PC-9 (cell line): ENCODE measurements around the gene COL15A1. TPM values are rescaled to one million over a fixed set of nuclear protein-coding genes. Genes with fewer than 3 reads are reported as not detected.

Experiments used
- BruUV-seq: library from RNA; stranded (reverse); fragments of 400-500 nt; replicated peaks from 2 replicates; lab custom pipeline; 2021; lab: Mats Ljungman, UMichigan
- CTCF ChIA-PET: fragments of 300-600 bp; sonication (Branson Sonifier 250); formaldehyde crosslinking; loops from one replicate; lab custom pipeline; 2022; ENCODE audit warnings: antibody characterized with exemption; lab: Charles Lee
- POLR2A ChIA-PET: fragments of 300-600 bp; sonication (Branson Sonifier 250); formaldehyde crosslinking; loops from one replicate; lab custom pipeline; 2022; ENCODE audit warnings: antibody characterized with exemption; ENCODE audit not compliant: unreplicated experiment; lab: Charles Lee
- DNase-seq, 2 experiments: peaks; one replicate each; pipeline versions ENCODE4 v3.0.0 to v3.0.0-alpha.2; 2015 to 2022; ENCODE audit warnings: mixed read lengths in 1 of 2
- H2AFZ ChIP-seq: fragments of 200-600 bp; sonication (generic); 2 replicates; pipeline ENCODE4 v1.8.1; 2017; ENCODE audit warnings: antibody characterized with exemption
- H3F3A ChIP-seq: fragments of 200-600 bp; sonication (generic); 2 replicates; pipeline ENCODE4 v1.8.1; 2017; ENCODE audit warnings: antibody characterized with exemption, mild to moderate bottlenecking, low read depth; ENCODE audit not compliant: insufficient read depth
- H3K27ac ChIP-seq: fragments of 200-600 bp; sonication (generic); 2 replicates; pipeline ENCODE4 v1.6.1; 2016; ENCODE audit warnings: mixed run types
- H3K27me3 ChIP-seq: fragments of 200-600 bp; sonication (generic); 2 replicates; pipeline ENCODE4 v1.6.1; 2016; ENCODE audit warnings: low read depth, mixed run types; ENCODE audit not compliant: insufficient read depth
- H3K36me3 ChIP-seq: fragments of 200-600 bp; sonication (generic); 2 replicates; pipeline ENCODE4 v1.6.1; 2016; ENCODE audit warnings: low read depth, mixed run types
- H3K4me1 ChIP-seq: fragments of 200-600 bp; sonication (generic); replicated peaks from 2 replicates; pipeline ENCODE4 v1.6.1; 2016; ENCODE audit warnings: mixed run types; ENCODE audit not compliant: insufficient read depth
- H3K4me2 ChIP-seq: fragments of 200-600 bp; sonication (generic); 2 replicates; pipeline ENCODE4 v1.6.1; 2017; ENCODE audit warnings: mixed run types
- H3K4me3 ChIP-seq: fragments of 200-600 bp; sonication (generic); 2 replicates; pipeline ENCODE4 v1.6.1; 2016; ENCODE audit warnings: mixed run types
- H3K79me2 ChIP-seq: fragments of 200-600 bp; sonication (generic); 2 replicates; pipeline ENCODE4 v1.6.1; 2017; ENCODE audit warnings: low read depth, mixed run types
- H3K9me2 ChIP-seq: fragments of 200-600 bp; sonication (generic); 2 replicates; pipeline ENCODE4 v1.8.1; 2017; ENCODE audit warnings: mild to moderate bottlenecking; ENCODE audit not compliant: insufficient read depth
- H3K9me3 ChIP-seq: fragments of 200-600 bp; sonication (generic); 2 replicates; pipeline ENCODE4 v1.8.1; 2016; ENCODE audit warnings: low read depth; ENCODE audit not compliant: insufficient read depth
- H4K20me1 ChIP-seq: fragments of 200-600 bp; sonication (generic); 2 replicates; pipeline ENCODE4 v1.8.1; 2017; ENCODE audit not compliant: insufficient read depth
- CTCF ChIP-seq: fragments of 200-600 bp; sonication (generic); conservative IDR thresholded peaks from 2 replicates; pipeline ENCODE4 v1.6.1; 2017; ENCODE audit warnings: mixed run types, antibody characterized with exemption, mild to moderate bottlenecking, moderate library complexity
- EZH2 ChIP-seq: fragments of 200-600 bp; sonication (generic); IDR thresholded peaks from 2 replicates; pipeline ENCODE4 v1.8.0; 2017; ENCODE audit warnings: antibody characterized with exemption, low read depth
- intact Hi-C: fragments of 100-400 bp; cut with micrococcal nuclease; formaldehyde crosslinking; loops from one replicate; pipeline ENCODE4 v1.10.0; 2022; ENCODE audit not compliant: unreplicated experiment
- total RNA-seq: library from RNA; stranded (reverse); gene quantifications from 2 replicates; pipeline ENCODE4 v1.2.3, GENCODE V29; 2021

COL15A1 gene
- total RNA-seq, 1 experiment from 2014 or later: not detected

GRCh38 chr9:99015448-99015847 is 71.7 kb downstream of the COL15A1 start:
- Histone ChIP-seq H3K4me2 (no peak overlapping the region), H3K9me3 (peaks cover 20% of the 10 kb centered on the region), H3K36me3 (no peaks in the 10 kb centered on the region), H3K27me3 (no peaks in the 10 kb centered on the region), H3F3A (peaks cover 21% of the 10 kb centered on the region), H3K9me2 (no peaks in the 10 kb centered on the region), H3K4me3 (no peak overlapping the region), H3K4me1 (peaks cover 22% of the 10 kb centered on the region), H4K20me1 (no peaks in the 10 kb centered on the region), H2AFZ (no peak overlapping the region), H3K79me2 (no peaks in the 10 kb centered on the region), H3K27ac (no peak overlapping the region)
- TF ChIP-seq EZH2: no peak
- TF ChIP-seq CTCF: no peak
- intact Hi-C loops: no loop called here
- POLR2A ChIA-PET: no interaction called here
- BruUV-seq: no TSS peak
- no peak for DNase-seq
- CTCF ChIA-PET: no interaction called here

GRCh38 chr9:99015890-99016289 is 72.2 kb downstream of the COL15A1 start:
- H3K4me3 ChIP-seq: no peak overlapping the region
- ChIA-PET POLR2A (no interaction called here), CTCF (no interaction called here)
- H3K27me3 ChIP-seq: no peaks in the 10 kb centered on the region
- H3K9me3 ChIP-seq: peaks cover 16% of the 10 kb centered on the region; the same call in 1 of the 2 replicates
- H2AFZ ChIP-seq: no peak overlapping the region
- intact Hi-C loops: no loop called here
- no TSS peak for BruUV-seq
- no peak overlapping the region for H3K4me2 ChIP-seq
- no peak for DNase-seq
- H4K20me1 ChIP-seq: no peaks in the 10 kb centered on the region
- no peak overlapping the region for H3K27ac ChIP-seq
- TF ChIP-seq EZH2 (no peak), CTCF (no peak)
- no peaks in the 10 kb centered on the region for H3K79me2 ChIP-seq
- H3F3A ChIP-seq: peaks cover 26% of the 10 kb centered on the region
- peaks cover 27% of the 10 kb centered on the region for H3K4me1 ChIP-seq
- no peaks in the 10 kb centered on the region for H3K36me3 ChIP-seq
- H3K9me2 ChIP-seq: no peaks in the 10 kb centered on the region

GRCh38 chr9:99016681-99017387 is 73.1 kb downstream of the COL15A1 start:
- intact Hi-C loops: no loop called here

More at GRCh38 chr9:99016681-99017387, 73.1 kb downstream of the COL15A1 start:
- peaks cover 26% of the 10 kb centered on the region for H3F3A ChIP-seq
- H3K36me3 ChIP-seq: no peaks in the 10 kb centered on the region
- no peaks in the 10 kb centered on the region for H4K20me1 ChIP-seq
- no peaks in the 10 kb centered on the region for H3K27me3 ChIP-seq
- no peak for TF ChIP-seq EZH2
- no peak for TF ChIP-seq CTCF
- DNase-seq: no peak
- CTCF ChIA-PET: no interaction called here
- no peak overlapping the region for H3K4me2 ChIP-seq
- POLR2A ChIA-PET: no interaction called here
- peaks cover 28% of the 10 kb centered on the region for H3K4me1 ChIP-seq
- no peaks in the 10 kb centered on the region for H3K79me2 ChIP-seq
- H3K27ac ChIP-seq: no peak overlapping the region
- H3K4me3 ChIP-seq: no peak overlapping the region
- H3K9me2 ChIP-seq: no peaks in the 10 kb centered on the region
- H2AFZ ChIP-seq: no peak overlapping the region
- BruUV-seq: no TSS peak
- H3K9me3 ChIP-seq: peaks cover 8% of the 10 kb centered on the region; the same call in 1 of the 2 replicates
